Esophagus muscularis mucosa (tissue), 4 donors: ENCODE data around the gene TBX18.

Experiments used
- EP300 ChIP-seq: sonication (generic); formaldehyde crosslinking; IDR thresholded peaks from one replicate; pipeline ENCODE4 v1.6.1; 2017; ENCODE audit warnings: antibody characterized with exemption
- POLR2A ChIP-seq: fragments of 450-650 bp; IDR thresholded peaks from one replicate; pipeline ENCODE4 v1.6.1; 2017; ENCODE audit warnings: antibody characterized with exemption, moderate library complexity, mild to moderate bottlenecking, low read depth
- POLR2AphosphoS5 ChIP-seq, 2 donors: sonication (generic); formaldehyde crosslinking; IDR thresholded peaks; one replicate each; pipeline ENCODE4 v1.6.1; 2017; ENCODE audit warnings: antibody characterized with exemption in 2 of 2
- TF ChIP-seq, protein P1 (sequence below), 3 experiments: fragments of 200-600 bp in 2 of 3; fragments of 450-650 bp in 1 of 3; sonication (generic) in 2 of 3; IDR thresholded peaks; one replicate each; pipeline ENCODE4 v1.5.1; 2017 to 2019; ENCODE audit warnings: antibody characterized with exemption in 3 of 3, mild to moderate bottlenecking in 2 of 3, moderate library complexity in 1 of 3

DNA sequence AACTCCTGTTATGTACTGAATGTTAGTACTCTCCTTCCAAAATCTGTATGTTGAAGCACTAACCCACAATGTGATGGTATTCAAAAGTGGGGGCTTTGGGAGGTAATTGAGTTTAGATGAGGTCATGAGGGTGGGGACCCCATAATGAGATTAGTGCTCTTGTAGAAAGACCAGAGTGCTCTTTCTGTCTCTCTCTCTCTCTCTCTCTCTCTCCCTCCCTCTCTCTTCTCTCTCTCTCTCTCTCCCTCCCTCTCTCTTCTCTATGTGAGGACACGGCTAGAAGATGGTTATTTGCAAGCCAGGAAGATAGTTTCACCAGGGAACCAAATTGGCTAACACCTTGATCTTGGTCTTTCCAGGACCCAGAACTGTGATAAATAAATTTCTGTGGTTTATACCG is 107.4 kb downstream of the TBX18 start:
- no peak for TF ChIP-seq POLR2AphosphoS5 (IDR thresholded peaks at IDR 0.05)
- TF ChIP-seq, protein P1, sequence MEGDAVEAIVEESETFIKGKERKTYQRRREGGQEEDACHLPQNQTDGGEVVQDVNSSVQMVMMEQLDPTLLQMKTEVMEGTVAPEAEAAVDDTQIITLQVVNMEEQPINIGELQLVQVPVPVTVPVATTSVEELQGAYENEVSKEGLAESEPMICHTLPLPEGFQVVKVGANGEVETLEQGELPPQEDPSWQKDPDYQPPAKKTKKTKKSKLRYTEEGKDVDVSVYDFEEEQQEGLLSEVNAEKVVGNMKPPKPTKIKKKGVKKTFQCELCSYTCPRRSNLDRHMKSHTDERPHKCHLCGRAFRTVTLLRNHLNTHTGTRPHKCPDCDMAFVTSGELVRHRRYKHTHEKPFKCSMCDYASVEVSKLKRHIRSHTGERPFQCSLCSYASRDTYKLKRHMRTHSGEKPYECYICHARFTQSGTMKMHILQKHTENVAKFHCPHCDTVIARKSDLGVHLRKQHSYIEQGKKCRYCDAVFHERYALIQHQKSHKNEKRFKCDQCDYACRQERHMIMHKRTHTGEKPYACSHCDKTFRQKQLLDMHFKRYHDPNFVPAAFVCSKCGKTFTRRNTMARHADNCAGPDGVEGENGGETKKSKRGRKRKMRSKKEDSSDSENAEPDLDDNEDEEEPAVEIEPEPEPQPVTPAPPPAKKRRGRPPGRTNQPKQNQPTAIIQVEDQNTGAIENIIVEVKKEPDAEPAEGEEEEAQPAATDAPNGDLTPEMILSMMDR (IDR thresholded peaks at IDR 0.05) = no peak
- TF ChIP-seq POLR2A = no peak
- TF ChIP-seq EP300 = no peak
